ENCODE measurements around the gene ABLIM2. TPM values are rescaled to one million over a fixed set of nuclear protein-coding genes. Genes with fewer than 3 reads are reported as not detected.

ABLIM2 gene
- total RNA-seq, 1 experiment from 2014 or later = 2.3 TPM

GRCh38 chr4:8160572-8160971 is 2.0 kb upstream of the ABLIM2 start:
- no peak for DNase-seq (ENCODE audit: extremely low read depth, low read depth)

- no peak for DNase-seq (ENCODE audit: extremely low read depth, low read depth)
Observed at GRCh38 chr4:8160233-8160560, 1.6 kb upstream of the ABLIM2 start.

GRCh38 chr4:8159537-8160232 is 1.1 kb upstream of the ABLIM2 start:
- no peak for DNase-seq (ENCODE audit: extremely low read depth, low read depth)

GRCh38 chr4:8157944-8158709 is 486 bp downstream of the ABLIM2 start:
- no peak for DNase-seq (ENCODE audit: extremely low read depth, low read depth)

GRCh38 chr4:8157496-8157895 is 1.1 kb downstream of the ABLIM2 start:
- DNase-seq (ENCODE audit: extremely low read depth, low read depth) = no peak

DNA sequence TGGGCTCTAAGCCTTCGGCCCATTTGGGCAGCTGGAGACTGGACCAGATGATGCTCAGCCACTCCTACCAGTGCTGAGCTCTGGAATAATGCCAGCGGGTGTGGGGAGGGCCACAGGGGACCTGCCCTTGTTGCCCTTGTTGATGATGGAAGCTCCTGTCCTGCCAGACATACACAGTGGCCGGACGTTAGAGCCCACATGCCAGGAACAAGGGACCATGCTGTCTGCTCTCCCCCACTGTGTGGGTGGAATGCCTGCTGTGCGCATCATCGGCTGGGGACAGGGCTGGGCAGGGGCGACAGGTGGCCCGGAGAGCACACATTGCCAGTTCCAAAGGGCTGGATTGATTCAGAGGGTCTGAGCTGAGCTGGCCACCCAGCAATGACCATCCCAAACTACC is 2.0 kb downstream of the ABLIM2 start:
- DNase-seq (ENCODE audit: extremely low read depth, low read depth) = no peak

- DNase-seq (ENCODE audit: extremely low read depth, low read depth) = no peak
Observed at GRCh38 chr4:8155660-8156421, 2.8 kb downstream of the ABLIM2 start.

- no peak for DNase-seq (ENCODE audit: extremely low read depth, low read depth)
Observed at GRCh38 chr4:8155048-8155447, 3.6 kb downstream of the ABLIM2 start.

GRCh38 chr4:8153441-8153840 is 5.2 kb downstream of the ABLIM2 start:
- no peak for DNase-seq (ENCODE audit: extremely low read depth, low read depth)

- DNase-seq (ENCODE audit: extremely low read depth, low read depth) = no peak
Observed at GRCh38 chr4:8152865-8153257, 5.8 kb downstream of the ABLIM2 start.

- no peak for DNase-seq (ENCODE audit: extremely low read depth, low read depth)
Observed at GRCh38 chr4:8152090-8152864, 6.3 kb downstream of the ABLIM2 start.

DNA sequence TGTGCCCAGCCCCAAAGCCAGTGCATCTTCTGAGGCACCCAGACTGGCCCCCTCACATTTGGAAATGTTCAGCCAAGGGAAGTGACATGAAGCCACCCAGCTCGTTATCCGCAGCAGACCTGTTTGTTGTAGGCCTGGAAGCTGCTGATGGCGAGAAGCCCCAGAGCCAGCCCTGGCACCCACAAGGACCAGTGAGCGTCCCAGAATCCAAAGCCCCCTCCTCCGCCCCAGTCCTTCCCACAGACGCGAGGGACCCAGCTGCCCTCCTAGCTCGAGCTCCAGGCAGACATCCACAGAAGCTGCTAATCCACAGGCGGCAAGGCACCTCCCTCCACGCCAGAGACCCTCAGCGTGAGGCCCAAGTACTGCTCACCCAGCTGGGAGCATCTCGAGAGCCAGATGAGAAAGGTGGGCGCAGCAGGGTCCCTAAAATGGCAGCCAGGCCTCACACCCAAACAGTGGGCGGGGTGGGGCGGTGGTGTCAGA is 7.4 kb downstream of the ABLIM2 start:
- no peak for DNase-seq (ENCODE audit: extremely low read depth, low read depth)

GRCh38 chr4:8150152-8151090 is 8.2 kb downstream of the ABLIM2 start:
- no peak for DNase-seq (ENCODE audit: extremely low read depth, low read depth)

GRCh38 chr4:8149664-8150063 is 8.9 kb downstream of the ABLIM2 start:
- DNase-seq (ENCODE audit: extremely low read depth, low read depth) = no peak

DNA sequence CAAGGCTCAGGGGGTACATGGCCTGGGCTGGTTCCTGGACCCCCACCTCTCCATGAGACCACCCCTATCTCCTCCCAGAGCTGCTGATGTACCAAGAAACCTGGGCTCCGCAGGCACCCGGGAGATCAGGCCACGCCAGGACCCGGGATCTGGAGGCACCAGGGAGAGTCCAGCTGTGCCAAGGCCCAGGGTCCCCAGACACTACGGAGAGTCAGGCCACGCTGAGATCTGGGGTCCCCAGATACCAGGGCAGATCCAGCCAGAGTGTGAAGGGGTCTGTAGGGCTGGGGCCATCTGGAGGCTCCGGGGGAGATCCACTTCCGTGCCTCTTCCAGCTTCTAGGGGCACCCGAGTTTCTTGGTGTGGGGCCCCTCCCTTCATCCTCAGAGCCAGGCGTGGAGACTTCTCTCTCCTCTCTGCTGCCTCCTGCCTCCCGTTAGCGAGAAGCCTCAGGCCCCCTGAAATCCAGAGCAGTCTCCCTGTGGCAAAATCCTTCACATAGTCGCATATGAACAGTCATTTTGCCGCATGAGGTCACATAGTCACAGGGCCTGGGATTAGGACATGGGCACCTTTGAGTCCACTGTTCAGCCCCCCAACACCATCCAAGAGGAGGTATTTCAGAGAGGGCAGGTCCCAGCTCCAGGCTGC is 9.7 kb downstream of the ABLIM2 start:
- DNase-seq (ENCODE audit: extremely low read depth, low read depth) = no peak

GRCh38 chr4:8148159-8148558 is 10.5 kb downstream of the ABLIM2 start:
- DNase-seq (ENCODE audit: extremely low read depth, low read depth) = no peak

DNA sequence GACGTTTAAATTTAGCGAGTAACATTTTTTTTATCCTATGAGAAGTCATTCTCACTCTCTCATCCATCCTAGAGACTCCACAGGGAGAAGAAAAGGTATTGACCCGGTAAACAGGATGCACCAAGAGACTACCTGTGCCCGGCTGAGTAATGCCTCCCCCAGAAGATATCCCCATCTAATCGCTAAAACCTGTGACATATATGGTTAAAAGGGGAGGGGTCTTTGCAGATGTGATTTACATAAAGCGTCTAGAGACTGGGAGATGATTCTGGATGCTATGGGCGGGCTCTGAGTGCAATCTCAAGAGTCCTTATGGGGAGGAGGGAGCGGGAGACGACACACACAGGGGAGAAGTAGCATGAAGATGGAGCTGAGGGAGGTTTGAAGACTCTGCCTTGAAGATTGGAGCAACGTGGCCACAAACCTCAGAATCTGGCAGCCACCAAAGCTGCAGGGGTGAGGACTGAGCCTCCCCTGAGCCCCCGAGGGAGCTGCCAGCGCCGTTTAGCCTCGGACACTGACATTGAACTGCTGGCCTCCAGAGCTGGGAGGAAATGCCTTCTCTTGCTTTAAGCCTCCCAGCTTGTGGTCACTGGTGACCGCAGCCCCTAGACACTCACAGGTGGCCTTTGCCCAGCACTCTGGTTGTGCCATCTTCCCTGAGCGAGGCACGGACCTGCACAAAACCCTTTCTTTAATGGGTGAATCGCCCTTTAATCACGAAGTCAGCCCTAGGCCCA is 11.2 kb downstream of the ABLIM2 start:
- DNase-seq (ENCODE audit: extremely low read depth, low read depth) = no peak

GRCh38 chr4:8146157-8146556 is 12.5 kb downstream of the ABLIM2 start:
- DNase-seq (ENCODE audit: extremely low read depth, low read depth) = no peak

Measured in NCI-H460 (cell line).